HL-60/S4 treated with phorbol 12-myristate 13-acetate at 8.2 ng/mL for 4 days and 3 days (cell line): ENCODE results near the gene NR4A3.

Experiments used
- in situ Hi-C: fragments of 300-500 bp; cut with MboI; formaldehyde crosslinking; loops from 2 replicates; pipeline ENCODE4 v1.15.0; 2022; ENCODE audit warnings: low sequenced_read_pairs

NR4A3 gene

DNA sequence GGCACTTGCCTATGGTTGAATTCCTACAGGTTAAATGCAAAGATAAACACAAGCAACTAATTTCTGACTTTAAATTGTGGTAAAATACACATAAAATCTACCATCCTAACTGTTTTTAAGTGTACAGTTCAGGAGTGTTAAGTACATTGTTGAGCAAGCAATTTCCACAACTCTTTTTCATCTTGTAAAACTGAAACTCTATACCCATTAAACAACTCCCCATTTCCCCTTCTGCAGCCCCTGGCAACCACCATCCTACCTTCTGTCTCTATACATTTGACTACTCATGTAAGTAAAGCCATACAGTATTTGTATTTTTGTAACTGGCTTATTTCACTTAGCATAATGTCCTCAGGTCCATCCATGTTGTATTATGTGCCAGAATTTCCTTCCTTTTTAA is 46.3 kb downstream of the NR4A3 start:
- in situ Hi-C loops: no loop called here

DNA sequence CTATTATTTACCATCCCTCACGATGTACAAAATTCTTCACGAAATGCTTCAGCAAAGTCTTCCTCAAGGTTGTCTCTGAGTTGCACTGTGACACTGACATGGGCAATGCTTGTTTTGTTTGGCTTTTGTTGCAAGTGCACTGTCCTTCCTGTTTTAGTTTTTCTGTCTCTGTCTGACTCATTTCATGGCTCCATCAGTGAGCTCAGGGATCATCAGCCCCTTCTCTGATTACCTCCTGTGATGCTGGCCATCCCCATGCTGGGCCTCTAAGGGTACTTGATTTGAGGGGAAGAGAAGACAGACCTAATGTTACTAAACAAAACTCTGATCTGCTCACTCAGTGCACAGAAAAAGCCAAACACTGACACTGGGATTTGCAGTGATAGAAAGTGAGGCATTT is 47.2 kb downstream of the NR4A3 start:
- in situ Hi-C loops: no loop called here

DNA sequence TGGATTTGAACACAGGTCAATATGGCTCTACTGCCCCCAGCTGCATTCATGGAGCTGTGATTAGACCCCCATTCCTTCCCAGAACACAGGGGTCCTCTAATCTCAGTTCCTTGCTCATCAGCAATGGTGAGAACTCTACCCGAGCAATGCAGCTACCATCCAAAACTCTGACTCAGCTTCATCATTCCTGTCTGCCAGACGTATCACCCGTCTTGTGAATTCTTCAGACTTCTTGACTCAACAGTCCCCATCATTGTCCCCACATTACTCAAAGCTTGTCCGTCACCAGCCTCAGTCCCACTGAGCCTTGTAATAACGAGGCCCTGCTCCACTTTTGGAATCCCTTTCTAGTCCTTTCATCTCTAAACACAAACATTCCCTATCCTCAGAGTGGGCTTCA is 48.4 kb downstream of the NR4A3 start:
- in situ Hi-C loops: no loop called here

DNA sequence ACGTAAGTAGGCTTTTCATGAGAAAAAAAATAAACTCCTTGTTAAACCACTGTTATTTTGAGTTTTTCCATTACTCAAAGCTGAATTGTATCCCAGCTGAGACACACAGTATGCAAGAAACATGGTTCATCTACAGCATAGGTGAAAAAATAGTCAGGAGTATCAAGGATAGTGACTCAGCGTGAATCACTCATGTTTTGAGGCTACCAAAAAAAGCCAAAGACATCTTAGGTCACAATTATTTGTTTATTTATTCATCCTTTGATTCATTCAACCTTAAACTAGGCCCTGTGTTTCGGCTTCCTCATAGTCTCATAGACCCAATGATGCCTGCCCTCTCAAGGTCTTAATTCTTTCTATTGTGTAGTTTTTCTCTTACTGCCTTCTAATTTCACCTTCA is 51.8 kb downstream of the NR4A3 start:
- in situ Hi-C loops: no loop called here

GRCh38 chr9:99873943-99874584 is 52.4 kb downstream of the NR4A3 start:
- in situ Hi-C loops: no loop called here

- in situ Hi-C loops: no loop called here
Measured at GRCh38 chr9:99876190-99876589, 54.5 kb downstream of the NR4A3 start.

- in situ Hi-C loops: no loop called here
Measured at GRCh38 chr9:99878651-99879050, 57.0 kb downstream of the NR4A3 start.

DNA sequence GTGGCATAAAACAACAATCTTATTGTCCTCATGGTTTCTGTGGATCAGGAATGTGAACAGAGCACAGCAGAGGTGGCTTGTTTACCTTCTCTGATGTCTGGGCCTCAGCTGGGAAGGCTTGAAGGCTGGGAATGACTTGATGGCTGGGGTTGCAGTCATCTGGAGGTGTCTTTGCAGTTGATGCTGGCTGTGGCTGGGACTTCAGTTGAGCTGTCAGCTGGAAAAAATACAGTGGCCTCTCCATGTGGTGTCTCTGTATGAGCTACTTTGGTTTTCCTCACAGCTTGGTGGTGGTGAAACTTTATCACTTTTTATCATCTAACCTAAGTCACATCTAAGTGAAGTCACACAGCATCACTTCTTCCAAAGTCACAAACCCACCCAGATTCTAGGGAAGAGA is 60.1 kb downstream of the NR4A3 start:
- in situ Hi-C loops: no loop called here

- in situ Hi-C loops: no loop called here
Measured at GRCh38 chr9:99885747-99886146, 64.1 kb downstream of the NR4A3 start.

DNA sequence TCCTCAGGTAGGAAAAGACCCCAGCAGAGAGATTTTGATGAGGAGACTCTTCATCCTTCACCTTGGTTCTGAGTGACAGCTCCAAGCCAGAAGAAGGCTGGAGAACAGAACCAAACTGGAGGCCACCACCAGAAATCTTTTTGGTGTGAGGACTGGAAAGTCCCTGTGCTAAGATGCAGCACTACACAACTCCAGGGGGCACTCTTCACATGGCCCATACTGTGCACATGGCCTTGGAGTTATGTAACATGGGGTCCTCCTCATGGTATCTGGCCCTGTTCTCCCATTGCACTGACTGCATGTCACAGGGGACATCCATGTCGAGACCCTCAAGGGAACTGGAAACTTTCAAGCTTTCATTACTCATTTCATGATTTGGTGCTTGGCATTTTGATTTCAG is 67.4 kb downstream of the NR4A3 start:
- in situ Hi-C loops: no loop called here

GRCh38 chr9:99894826-99895225 is 73.1 kb downstream of the NR4A3 start:
- in situ Hi-C loops: no loop called here

DNA sequence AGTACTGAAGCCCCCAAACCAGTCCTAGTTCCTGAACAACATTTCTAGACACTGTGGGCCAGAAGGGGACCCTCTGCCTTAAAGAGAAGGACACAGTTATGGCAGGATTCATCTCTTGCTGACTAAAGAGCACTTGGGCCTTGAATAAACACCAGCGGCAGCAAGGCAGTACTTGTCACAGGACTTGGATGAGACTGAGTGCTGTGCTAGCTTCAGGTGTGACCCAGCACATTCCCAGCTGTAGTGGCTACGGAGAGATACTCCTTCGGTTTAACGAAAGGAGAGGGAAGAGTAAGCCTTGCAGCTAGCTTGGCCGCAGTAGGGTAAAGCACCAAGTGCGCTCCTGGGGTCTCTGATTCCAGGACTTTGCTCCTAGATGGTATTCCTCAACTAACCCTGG is 73.8 kb downstream of the NR4A3 start:
- in situ Hi-C loops: no loop called here

- in situ Hi-C loops: no loop called here
Measured at GRCh38 chr9:99896119-99896518, 74.4 kb downstream of the NR4A3 start.

GRCh38 chr9:99903393-99903792 is 81.7 kb downstream of the NR4A3 start:
- in situ Hi-C loops: no loop called here

DNA sequence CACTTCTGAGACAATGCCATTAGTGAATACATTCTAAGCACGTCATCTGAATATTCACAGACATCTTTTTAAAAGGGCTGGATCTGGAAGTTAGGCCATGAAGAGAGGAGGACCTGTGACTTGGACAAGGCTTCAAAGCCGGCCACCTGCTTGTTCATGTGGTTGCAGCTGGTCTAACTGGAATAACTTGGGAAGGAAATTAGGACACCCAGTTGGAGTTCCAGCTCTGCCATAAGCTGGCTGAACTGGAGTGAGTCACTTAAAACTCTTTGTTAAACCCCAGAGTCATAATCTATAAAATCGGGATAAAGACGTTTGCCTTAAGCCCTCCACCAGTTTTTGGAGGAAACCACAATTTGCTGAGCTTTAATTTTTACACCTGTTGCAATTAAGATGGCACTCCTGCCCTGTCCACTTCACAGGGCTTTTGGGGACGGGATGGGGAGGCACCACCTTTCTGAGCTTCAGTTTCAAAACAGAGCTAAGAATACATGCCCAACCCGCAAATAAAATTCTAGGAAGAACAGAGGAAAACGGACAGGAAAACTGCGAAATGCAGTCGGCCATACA is 84.2 kb downstream of the NR4A3 start:
- in situ Hi-C loops: no loop called here

GRCh38 chr9:99906403-99907207 is 84.9 kb downstream of the NR4A3 start, which contains the start of gene STX17:
Gene STX17 (plus strand): TSS chr9:99906654. CDS start chr9:99915240, 8,586 bp downstream.
- in situ Hi-C loops: no loop called here

DNA sequence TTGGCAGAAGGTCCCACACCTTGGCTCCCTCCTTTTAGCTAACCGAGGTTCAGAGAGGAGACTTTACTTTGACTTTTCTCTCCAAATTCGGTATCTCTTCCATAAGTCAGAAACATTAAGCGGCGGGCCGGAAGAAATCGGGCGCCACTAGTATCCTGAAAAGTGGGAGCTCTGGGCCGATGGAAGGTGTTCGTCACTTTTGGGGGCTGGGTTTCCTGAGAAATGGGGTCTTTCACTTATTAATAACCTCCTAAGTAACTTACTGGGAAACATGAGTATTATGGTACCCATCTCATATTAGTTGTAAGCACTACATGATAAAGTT is 85.5 kb downstream of the NR4A3 start:
- in situ Hi-C loops: no loop called here

GRCh38 chr9:99911600-99911999 is 89.9 kb downstream of the NR4A3 start:
- in situ Hi-C loops: no loop called here
